CMK (cell line): ENCODE data around the gene TOPORS.
"Not testable (repeated sequence)": the region's sequence is repeated elsewhere in the genome, so short reads cannot be mapped to it uniquely, and the experiment has no call there.

Experiments used
- DNase-seq: peaks from one replicate; pipeline ENCODE4 v3.0.0-alpha.2; 2010; ENCODE audit warnings: low read depth

Gene TOPORS

DNA sequence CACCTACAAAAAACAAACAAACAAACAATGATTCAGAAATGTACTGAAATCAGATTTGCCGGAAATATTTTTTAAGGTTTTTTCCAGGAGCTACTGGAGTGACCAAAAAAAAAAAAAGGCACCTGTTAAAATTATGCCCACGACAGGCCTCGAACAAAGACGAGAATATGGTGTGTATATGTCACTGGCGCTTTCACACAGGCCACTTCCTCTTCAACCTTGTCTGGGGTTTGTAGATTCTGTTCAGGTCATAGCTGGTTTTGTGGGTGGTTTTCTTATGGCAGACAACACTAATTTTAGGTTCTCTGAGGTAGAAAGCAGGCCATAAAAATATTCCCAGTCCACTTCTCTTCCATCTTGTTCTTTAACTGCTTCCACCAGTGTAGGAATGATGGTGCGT lies 13.6 kb upstream of the TOPORS start:
- DNase-seq, result no peak

- no peak for DNase-seq
These were observed 6.1 kb upstream of the TOPORS start for GRCh38 chr9:32558408-32558934.

- DNase-seq, result no peak
These were observed 2.2 kb upstream of the TOPORS start for GRCh38 chr9:32554591-32554990.

DNA sequence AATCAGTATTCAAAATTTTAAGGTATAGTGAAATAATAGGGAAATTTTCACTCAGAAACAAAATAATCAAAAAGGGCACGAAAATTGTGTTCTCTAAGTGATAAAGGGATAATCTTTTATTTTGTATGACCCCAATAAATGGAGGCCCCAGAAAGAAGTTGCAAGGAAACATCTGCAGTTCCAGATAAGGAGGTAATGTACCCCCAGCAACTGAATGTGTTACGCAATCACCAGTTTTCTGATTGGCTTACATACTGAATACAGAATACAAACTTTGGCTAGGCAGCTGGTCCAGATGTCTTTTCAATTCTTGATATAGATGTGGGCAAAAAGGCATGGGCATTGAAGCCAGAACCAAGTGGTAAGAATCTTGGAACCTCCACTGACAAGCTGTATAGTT lies 1.7 kb upstream of the TOPORS start:
- DNase-seq, result peak; percentile 81

DNA sequence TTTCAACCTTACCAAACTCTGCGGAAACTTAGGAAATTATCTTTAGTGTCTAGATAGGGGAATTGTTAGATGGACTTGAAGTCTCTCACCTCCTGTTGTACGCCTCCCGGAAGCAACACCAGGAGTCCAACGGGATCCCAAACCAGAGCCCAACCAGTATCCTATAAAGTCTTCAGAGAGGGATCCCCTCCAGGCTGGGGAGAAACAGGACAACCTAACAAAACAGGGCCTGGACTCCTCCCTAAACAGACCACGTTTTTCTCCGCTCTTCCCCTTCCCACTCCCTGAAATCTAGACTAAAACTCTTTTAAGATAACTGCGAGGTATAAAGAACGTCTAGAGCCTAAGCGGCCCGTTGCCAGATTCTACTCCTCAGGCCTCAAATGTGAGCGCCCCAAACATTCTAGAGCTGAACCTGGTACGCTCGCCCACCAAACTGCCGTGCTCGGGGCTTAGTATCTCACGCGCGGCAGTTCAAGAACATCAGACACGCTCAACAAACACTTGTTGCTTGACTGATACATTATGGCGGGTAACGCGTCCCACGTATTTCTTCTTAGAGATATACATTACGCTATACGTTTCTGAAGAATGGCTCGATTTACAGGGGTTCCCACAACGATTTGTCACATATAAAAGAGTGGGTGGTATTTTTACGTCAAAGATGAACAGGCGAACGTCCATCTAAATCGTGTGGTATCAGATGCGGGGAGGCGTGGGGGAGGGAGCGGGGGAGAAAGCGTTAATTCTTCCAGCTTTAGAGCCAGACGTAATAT lies 922 bp downstream of the TOPORS start:
- no peak for DNase-seq

DNA sequence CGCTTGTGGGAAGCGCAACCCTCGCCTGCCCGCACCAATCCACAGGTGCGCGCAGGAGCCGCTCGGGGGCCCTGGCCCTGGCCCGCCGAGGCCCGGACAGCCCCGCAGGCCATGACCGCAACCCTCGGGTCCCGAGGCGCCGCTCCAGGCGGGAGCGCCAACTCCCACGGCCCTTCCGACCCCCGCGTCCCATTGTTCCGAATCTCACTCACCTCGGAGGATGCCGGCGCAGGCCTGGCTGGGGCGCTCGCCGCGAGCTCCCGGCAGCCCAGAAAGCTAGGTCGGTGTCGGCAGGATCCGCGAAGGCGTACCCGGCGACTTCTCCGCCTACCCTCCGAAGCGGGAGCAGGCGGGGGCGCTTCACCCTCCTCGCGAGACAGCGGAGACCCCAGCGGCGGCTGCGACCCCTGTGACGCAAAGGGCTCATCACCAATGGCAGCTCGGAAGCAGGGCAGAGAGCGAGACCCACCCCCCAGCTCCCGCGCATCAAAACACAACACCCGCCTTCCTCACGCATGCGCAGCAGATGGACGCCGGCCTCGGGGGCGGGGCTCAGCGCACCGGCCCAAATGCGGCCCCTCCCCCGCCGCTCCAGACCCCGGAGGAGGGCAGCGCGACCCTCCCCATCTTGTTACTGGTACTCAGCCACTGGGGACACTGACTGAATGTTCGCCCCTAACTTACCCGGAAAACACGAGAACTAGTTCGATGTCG lies 1.7 kb downstream of the TOPORS start:
- DNase-seq, result peak; percentile 78

DNA sequence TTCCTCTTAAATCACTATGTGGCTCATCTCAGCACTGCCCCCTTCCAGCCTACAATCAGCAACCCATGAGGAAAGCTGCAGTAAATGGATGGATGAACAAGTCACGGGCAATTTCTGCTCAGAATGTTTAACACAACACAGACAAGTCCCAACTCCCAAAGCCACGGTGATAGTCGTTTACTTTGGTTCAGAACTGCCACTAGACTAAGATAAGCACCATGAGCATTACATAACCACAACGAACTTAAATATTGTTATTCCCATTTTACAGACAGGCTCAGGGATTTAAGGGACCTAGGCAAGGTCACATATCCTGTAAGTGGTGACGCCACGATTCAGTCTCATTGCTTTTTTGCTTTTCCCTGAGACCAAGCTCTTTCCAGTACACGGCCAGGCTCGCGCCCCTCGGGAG lies 2.2 kb downstream of the TOPORS start:
- no peak for DNase-seq

- not testable (repeated sequence) for DNase-seq
These were observed 4.2 kb downstream of the TOPORS start for GRCh38 chr9:32548213-32548612.

- DNase-seq, result no peak
These were observed 6.5 kb downstream of the TOPORS start for GRCh38 chr9:32545884-32546283.

DNA sequence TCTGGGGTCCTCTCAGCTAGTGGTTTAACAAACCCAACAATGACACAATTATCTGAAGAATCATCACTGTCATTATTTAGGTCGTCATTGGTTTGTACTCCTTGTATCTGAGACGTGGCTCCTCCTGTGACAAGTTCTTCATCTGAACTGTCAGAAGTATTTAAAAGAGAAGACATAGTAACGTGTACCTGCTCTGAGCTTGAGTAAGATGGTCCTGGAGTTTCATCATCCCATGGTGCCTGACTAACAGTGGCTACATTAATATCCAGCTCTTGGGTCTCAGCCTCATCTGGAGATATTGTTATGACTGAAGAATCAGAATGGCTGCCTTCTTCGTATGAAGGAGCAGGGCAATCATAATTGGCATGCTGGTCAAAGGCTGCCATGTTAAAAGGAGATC lies 9.3 kb downstream of the TOPORS start:
- no peak for DNase-seq

- no peak for DNase-seq
These were observed 18.6 kb downstream of the TOPORS start for GRCh38 chr9:32533816-32534215.

DNA sequence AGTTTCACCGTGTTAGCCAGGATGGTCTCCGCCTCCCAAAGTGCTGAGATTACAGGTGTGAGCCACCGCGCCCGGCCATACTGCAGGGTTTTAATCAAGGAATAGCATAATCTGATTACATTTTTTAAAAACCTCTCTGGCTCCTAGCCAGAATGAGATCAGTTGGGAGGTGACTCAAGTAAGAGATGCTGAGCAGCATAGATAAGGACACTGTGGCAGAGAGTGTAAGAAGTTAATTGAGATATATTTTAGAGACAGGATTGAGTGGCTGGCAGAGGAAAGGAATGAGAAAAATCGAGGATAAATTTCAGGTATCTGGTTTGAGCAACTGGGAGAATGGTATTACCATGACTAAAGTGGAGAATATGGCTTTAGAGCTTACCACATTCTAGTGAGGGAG lies 19.1 kb downstream of the TOPORS start:
- no peak for DNase-seq

- no peak for DNase-seq
These were observed 25.7 kb downstream of the TOPORS start for GRCh38 chr9:32526707-32527048.

DNA sequence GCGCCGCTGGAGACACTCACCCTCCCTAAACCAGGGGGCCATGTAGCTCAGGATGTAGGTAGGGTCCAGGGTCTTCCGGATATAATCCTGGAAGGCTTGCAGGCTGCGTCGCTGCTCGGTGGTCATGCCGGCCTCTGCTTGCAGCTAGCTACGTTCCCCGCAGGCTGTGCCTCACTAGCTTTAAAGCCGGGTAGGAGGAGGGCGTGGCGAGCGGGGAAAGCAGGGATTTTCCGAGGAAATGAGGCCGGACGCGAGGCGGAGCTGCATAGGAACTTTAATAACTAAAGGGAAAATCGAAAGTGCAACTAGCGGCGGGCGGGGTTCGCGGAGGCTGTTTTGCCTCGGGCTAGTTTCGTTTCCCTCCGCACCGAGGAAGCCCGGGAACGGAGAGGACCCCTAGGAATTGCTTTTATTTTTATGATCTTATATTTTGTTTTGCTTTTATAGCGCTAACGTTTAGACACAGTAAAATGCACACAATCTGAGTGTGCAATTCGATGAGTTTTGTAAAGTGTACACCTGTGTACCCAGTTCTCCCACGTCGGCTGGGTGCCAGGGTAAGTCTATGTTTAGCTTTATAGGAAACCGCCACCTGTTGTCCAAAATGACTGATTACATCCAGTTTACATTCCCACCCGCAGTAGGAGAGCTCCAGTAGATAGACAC lies 26.2 kb downstream of the TOPORS start, which contains the start of gene RIGI:
Gene RIGI, minus strand, starts transcription at position 156 of the 666 bp plus-strand sequence. Its CDS starts 30 bp downstream, at position 126.
- peak; percentile 49 for DNase-seq

DNA sequence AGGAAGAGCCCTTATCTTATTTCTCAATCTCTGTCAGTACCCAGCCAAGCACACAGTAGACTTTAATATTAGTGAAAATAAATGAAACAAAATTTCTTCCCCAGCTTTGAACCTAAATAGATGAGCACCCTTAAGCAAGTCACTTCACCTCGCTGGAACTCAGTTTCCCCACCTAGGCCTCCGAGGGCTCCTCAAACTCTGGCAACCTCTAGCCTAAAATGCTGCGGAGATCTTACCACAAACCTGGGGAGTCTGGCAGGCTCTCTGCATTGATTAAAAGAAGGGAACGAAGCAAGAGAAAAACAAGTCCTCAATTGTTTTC lies 26.7 kb downstream of the TOPORS start:
- DNase-seq, result no peak

DNA sequence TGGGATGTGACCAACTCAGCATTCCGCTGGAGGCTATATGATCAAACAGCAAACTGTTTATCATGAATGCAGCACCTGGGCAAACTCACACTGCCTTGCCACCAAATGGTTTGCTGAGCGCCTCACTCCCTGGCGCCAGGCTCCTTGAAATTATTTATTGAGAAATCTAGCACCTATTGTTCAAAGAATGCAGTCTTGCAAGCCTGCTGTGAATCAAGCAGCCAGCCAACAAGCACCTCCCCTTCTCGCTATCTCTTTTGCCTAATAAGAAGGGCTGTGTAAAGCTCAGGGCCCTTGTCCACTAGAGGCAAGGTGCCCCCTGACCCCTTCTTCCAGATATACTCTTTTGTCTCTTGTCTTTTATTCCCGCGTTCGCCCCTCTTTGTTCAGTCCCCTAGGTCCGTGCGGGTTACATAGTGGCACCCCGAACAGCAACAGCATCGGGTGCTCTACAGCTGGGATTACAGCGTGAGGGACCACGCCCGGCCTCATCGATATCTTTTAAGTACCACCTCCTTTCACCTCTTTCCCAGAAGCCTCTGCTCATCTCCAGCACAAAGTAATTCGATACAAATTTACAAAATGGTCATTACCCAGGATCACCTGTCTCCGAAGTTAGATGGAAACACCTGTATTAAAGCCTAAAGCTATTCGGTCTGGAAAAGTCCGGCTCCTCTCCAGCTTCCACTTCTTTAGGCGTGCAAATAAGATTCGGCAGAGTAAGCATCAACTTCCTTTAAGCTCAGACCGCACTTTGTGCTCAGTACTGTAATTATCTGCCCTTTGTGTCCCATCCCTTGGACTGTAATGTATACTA lies 27.3 kb downstream of the TOPORS start:
- DNase-seq, result no peak

DNA sequence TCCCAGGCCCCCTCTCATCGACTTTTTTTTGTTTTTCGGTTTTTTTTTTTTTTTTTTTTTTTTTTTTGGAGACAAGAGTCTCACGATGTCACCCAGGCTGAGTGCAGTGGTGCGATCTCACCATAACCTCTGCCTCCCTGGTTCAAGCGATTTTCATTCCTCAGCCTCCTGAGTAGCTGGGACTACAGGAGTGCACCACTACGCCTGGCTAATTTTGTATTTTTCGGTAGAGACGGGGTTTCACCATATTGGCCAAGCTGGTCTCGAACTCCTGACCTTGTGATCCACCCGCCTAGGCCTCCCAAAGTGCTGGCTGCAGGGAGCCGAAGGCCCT lies 27.9 kb downstream of the TOPORS start:
- DNase-seq, result not testable (repeated sequence)

GRCh38 chr9:32523910-32524309 lies 28.5 kb downstream of the TOPORS start:
- DNase-seq, result no peak

DNA sequence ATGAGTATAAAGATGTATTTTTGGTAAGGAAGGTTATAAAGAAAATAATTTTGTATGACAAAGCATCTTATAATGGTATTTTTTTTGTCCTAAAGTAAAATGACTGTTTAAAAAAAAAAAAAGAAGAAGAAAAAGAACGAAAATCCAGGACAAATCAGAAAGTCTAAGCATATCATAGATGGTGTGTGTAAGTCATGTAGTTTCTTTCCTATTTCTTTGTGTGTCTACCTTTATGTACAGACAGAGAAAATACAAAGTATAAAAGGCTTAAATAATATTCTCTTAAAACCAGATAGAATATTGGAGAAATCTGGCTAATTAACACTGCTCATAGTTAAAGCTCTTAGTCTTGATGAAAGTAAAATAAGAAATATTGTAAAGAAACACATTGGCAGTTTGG lies 34.1 kb downstream of the TOPORS start:
- DNase-seq, result no peak

DNA sequence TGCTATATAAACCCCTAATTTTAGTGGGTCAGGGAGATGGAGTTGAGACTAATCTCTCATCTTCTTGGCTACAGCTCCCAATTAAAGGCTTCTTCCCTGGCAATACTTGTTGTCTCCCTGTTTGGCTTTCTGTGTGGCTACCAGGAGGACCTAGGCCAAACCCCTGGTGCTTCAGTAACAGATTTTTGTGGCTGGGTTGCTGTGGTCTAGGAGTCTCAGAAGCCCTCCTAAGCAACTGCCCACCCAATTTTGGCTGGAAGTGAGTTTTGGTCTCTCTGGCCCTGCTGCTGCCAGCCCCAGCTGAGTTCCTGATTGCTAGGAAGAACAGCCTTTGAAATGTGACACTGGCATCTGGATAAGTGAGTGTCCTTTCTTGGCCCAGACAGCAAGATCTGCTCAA lies 36.1 kb downstream of the TOPORS start:
- DNase-seq, result no peak

DNA sequence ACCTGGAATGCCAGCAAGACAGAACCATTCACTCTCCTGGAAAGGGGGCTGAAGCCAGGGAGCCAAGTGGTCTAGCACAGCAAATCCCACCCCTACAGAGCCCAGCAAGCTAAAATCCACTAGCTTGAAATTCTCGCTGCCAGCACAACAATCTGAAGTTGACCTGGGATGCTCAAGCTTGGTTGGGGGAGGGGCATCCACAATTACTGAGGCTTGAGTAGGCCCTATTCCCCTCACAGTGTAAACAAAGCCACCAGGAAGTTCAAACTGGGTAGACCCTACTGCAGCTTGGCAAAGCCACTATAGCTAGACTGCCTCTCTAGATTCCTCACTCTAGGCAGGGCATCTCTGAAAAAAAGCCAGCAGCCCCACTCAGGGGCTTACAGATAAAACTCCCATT lies 43.7 kb downstream of the TOPORS start:
- DNase-seq, result no peak

DNA sequence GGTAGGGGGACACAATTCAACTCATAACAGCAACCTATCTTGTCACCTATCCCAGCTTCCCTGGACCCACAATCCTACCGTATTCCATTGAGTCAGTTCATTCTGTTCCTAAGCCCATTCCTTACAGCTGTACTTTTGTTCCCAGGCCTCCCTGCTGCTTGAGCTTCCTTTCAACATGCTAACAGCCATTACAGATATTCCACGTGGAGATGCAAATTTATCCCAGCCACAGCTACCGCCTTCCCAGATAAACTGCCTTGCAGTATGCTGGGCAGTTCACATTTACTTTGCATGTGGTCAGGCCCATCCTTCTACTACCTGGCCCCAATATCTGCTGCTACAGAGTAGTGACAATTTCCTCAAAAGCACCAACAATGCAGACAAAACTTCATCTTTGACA lies 49.4 kb downstream of the TOPORS start:
- DNase-seq, result no peak
